A673 (cell line): ENCODE data around the gene SUN5. TPM values are rescaled to one million over a fixed set of nuclear protein-coding genes. Genes with fewer than 3 reads are reported as not detected.

ENCODE experiments used
- BruUV-seq: library from RNA; stranded (reverse); fragments of 400-500 nt; replicated peaks from 2 replicates; lab custom pipeline; 2021; lab: Mats Ljungman, UMichigan
- CTCF ChIA-PET: fragments of 300-600 bp; sonication (Branson Sonifier 250); formaldehyde crosslinking; loops from one replicate; lab custom pipeline; 2022; ENCODE audit warnings: antibody characterized with exemption; lab: Charles Lee
- POLR2A ChIA-PET: fragments of 300-600 bp; sonication (Branson Sonifier 250); formaldehyde crosslinking; loops from one replicate; lab custom pipeline; 2022; ENCODE audit warnings: antibody characterized with exemption; ENCODE audit not compliant: low non-redundant PET; lab: Charles Lee
- DNase-seq: peaks from one replicate; pipeline ENCODE4 v3.0.0-alpha.2; 2015; ENCODE audit warnings: low spot score
- H3K27ac ChIP-seq: fragments of 200-600 bp; sonication (generic); 2 replicates; pipeline ENCODE4 v1.5.1; 2016; ENCODE audit warnings: mixed run types, low read depth, mild to moderate bottlenecking, mixed read lengths, antibody characterized with exemption, low read length; ENCODE audit not compliant: poor library complexity, severe bottlenecking
- H3K27me3 ChIP-seq: fragments of 200-600 bp; sonication (generic); replicated peaks from 2 replicates; pipeline ENCODE4 v1.6.1; 2017; ENCODE audit warnings: mixed run types, low read depth, mild to moderate bottlenecking, mixed read lengths, antibody characterized with exemption, low read length; ENCODE audit not compliant: insufficient read depth, poor library complexity
- H3K36me3 ChIP-seq: fragments of 200-600 bp; sonication (generic); 2 replicates; pipeline ENCODE4 v1.6.1; 2016; ENCODE audit warnings: mixed run types, mild to moderate bottlenecking, mixed read lengths, antibody characterized with exemption, low read length; ENCODE audit not compliant: insufficient read depth, poor library complexity, severe bottlenecking
- H3K4me1 ChIP-seq: fragments of 200-600 bp; sonication (generic); 2 replicates; pipeline ENCODE4 v1.6.1; 2017; ENCODE audit warnings: mixed run types, mild to moderate bottlenecking, mixed read lengths, antibody characterized with exemption, low read length; ENCODE audit not compliant: insufficient read depth, poor library complexity, severe bottlenecking
- H3K4me3 ChIP-seq: fragments of 200-600 bp; sonication (generic); 2 replicates; pipeline ENCODE4 v1.5.1; 2016; ENCODE audit warnings: low read depth, mixed run types, mild to moderate bottlenecking, mixed read lengths, low read length; ENCODE audit not compliant: poor library complexity, severe bottlenecking
- H3K9me3 ChIP-seq: fragments of 200-600 bp; sonication (generic); 2 replicates; pipeline ENCODE4 v1.6.1; 2016; ENCODE audit warnings: mixed run types, low read depth, mild to moderate bottlenecking, mixed read lengths, antibody characterized with exemption, low read length; ENCODE audit not compliant: poor library complexity, severe bottlenecking
- EZH2 ChIP-seq: fragments of 200-600 bp; sonication (generic); IDR thresholded peaks from 2 replicates; pipeline ENCODE4 v1.6.1; 2017; ENCODE audit warnings: borderline replicate concordance, low read depth, mild to moderate bottlenecking, mixed read lengths, antibody characterized with exemption, low read length; ENCODE audit not compliant: poor library complexity, severe bottlenecking
- intact Hi-C: fragments of 100-400 bp; cut with micrococcal nuclease; formaldehyde crosslinking; loops from one replicate; pipeline ENCODE4 v1.10.0; 2022; ENCODE audit not compliant: unreplicated experiment
- total RNA-seq: library from RNA; stranded (reverse); gene quantifications from 2 replicates; pipeline ENCODE4 v1.2.3, GENCODE V29; 2021
- TF ChIP-seq, protein P1 (sequence below): fragments of 300-800, 200-600 bp; sonication (generic); conservative IDR thresholded peaks from 2 replicates; pipeline ENCODE4 v1.5.1; 2017; ENCODE audit warnings: low read depth, mild to moderate bottlenecking, antibody characterized with exemption, low read length, moderate library complexity, mixed read lengths

The SUN5 gene
- total RNA-seq, 1 experiment from 2014 or later, result not detected

DNA sequence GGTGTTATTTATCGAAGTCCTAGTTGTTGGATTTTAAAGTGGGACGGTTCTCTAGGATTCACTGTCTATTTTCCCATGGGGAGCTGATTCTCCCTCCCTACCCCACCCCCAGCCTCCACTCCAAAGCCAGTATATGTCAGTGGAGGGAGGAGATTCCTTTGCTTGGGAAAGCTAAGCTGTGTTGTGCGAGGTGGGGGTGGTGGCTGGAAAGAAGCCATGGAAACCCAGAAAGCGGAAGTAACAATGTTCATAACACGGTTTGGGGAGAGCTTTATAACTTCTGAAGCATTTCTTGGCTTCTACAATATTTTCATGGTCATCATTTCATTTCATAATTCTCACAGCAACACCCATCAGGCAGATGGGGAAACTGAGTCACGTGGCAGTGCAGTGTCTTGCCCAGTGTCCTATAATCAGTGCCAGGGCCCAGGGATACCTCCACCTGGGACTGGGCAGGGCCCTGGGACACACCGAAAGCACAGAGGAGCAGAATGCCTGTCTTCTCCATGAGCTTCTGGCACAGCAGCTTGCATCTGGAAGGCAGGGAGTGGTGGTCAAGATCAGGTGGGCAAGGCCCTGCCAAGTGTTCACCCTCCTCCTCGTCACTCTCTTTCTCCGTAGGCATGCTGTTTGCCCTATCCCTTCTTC is 4.5 kb downstream of the SUN5 start:
- BruUV-seq, result no TSS peak
- no peak for TF ChIP-seq EZH2
- TF ChIP-seq, protein P1, sequence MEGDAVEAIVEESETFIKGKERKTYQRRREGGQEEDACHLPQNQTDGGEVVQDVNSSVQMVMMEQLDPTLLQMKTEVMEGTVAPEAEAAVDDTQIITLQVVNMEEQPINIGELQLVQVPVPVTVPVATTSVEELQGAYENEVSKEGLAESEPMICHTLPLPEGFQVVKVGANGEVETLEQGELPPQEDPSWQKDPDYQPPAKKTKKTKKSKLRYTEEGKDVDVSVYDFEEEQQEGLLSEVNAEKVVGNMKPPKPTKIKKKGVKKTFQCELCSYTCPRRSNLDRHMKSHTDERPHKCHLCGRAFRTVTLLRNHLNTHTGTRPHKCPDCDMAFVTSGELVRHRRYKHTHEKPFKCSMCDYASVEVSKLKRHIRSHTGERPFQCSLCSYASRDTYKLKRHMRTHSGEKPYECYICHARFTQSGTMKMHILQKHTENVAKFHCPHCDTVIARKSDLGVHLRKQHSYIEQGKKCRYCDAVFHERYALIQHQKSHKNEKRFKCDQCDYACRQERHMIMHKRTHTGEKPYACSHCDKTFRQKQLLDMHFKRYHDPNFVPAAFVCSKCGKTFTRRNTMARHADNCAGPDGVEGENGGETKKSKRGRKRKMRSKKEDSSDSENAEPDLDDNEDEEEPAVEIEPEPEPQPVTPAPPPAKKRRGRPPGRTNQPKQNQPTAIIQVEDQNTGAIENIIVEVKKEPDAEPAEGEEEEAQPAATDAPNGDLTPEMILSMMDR, result no peak
- no peak overlapping the region for H3K27ac ChIP-seq
- ChIA-PET POLR2A (no interaction called here), CTCF (no interaction called here)
- H3K36me3 ChIP-seq, result no peaks in the 10 kb centered on the region
- DNase-seq, result no peak
- H3K4me3 ChIP-seq, result no peak overlapping the region
- H3K4me1 ChIP-seq, result no peaks in the 10 kb centered on the region
- intact Hi-C loops, result no loop called here
- H3K27me3 ChIP-seq, result no peaks in the 10 kb centered on the region
- no peaks in the 10 kb centered on the region for H3K9me3 ChIP-seq

- Histone ChIP-seq H3K27ac (no peak overlapping the region), H3K27me3 (no peaks in the 10 kb centered on the region), H3K4me1 (no peaks in the 10 kb centered on the region), H3K9me3 (no peaks in the 10 kb centered on the region), H3K36me3 (no peaks in the 10 kb centered on the region), H3K4me3 (no peak overlapping the region)
- TF ChIP-seq EZH2, result no peak
- TF ChIP-seq, protein P1, result no peak
- CTCF ChIA-PET, result no interaction called here
- DNase-seq, result no peak
- no TSS peak for BruUV-seq
- POLR2A ChIA-PET, result no interaction called here
- intact Hi-C loops, result no loop called here
Observed at GRCh38 chr20:32997431-32997830, 6.8 kb downstream of the SUN5 start.

DNA sequence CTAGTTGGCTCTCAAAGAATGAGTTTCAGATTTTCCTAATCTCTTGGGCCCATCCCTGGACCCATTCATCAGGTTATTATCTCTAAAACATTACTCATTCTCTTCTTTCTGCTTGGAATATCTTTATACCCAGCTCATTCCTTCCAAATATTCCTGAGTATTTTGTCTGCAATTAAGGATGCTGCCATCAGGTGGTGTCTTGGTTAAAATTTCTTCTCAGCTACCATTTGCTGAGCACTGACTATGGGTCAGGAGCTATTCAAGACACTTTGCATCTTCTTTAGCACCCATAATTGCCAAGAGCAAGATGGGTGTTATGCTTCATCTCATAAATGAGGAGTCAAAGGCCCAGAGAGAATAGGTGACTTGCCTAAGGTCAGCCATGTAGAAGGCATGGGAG is 8.4 kb downstream of the SUN5 start:
- BruUV-seq, result no TSS peak
- CTCF ChIA-PET, result no interaction called here
- no peak overlapping the region for H3K27ac ChIP-seq
- H3K4me3 ChIP-seq, result no peak overlapping the region
- no peaks in the 10 kb centered on the region for H3K27me3 ChIP-seq
- DNase-seq, result no peak
- intact Hi-C loops, result no loop called here
- no peak for TF ChIP-seq EZH2
- TF ChIP-seq, protein P1, result 0 out of 2 replicates have a peak, but pooled peaks have one; percentile 16
- POLR2A ChIA-PET, result no interaction called here
- no peaks in the 10 kb centered on the region for H3K9me3 ChIP-seq
- H3K4me1 ChIP-seq, result no peaks in the 10 kb centered on the region
- H3K36me3 ChIP-seq, result no peaks in the 10 kb centered on the region
